OCI-LY3 (cell line): ENCODE data around the gene TPX2.

Source experiments
- CTCF ChIP-seq: fragments of 200-600, 300-600 bp; sonication (generic); IDR thresholded peaks from 2 replicates; pipeline ENCODE4 v1.5.1; 2014; ENCODE audit warnings: antibody characterized with exemption, low read length, low read depth
- EZH2phosphoT487 ChIP-seq: fragments of 200-600 bp; shearing (Covaris generic); IDR thresholded peaks from 2 replicates; pipeline ENCODE4 v1.6.1; 2018; ENCODE audit warnings: antibody characterized with exemption, mixed run types, low read depth

- no peak for TF ChIP-seq EZH2phosphoT487
- no peak for TF ChIP-seq CTCF
These were observed 47.3 kb upstream of the TPX2 start for GRCh38 chr20:31691646-31692275.
